Chondrocyte (in vitro differentiated cells): ENCODE data around the gene STK32C. TPM values are rescaled to one million over a fixed set of nuclear protein-coding genes. Genes with fewer than 3 reads are reported as not detected.
A peak's percentile ranks its signal among the peaks of the same experiment; 100 is the strongest.

Experiments
- DNase-seq: peaks from one replicate; pipeline ENCODE4 v3.0.0; 2021; ENCODE audit warnings: mixed read lengths, low spot score
- H3K27ac Mint-ChIP-seq: one replicate; pipeline ENCODE4 v1.8.0; 2021; ENCODE audit warnings: mild to moderate bottlenecking, moderate library complexity, mixed read lengths; ENCODE audit not compliant: unreplicated experiment
- H3K27me3 Mint-ChIP-seq: 2 replicates; pipeline ENCODE4 v1.8.0; 2021; ENCODE audit warnings: low read depth, mixed read lengths
- H3K36me3 Mint-ChIP-seq: 2 replicates; pipeline ENCODE4 v1.8.0; 2021; ENCODE audit warnings: low read depth, mixed read lengths
- H3K4me1 Mint-ChIP-seq: 2 replicates; pipeline ENCODE4 v1.8.0; 2021; ENCODE audit warnings: low read depth, mild to moderate bottlenecking, mixed read lengths
- H3K4me3 Mint-ChIP-seq: one replicate; pipeline ENCODE4 v1.8.0; 2021; ENCODE audit warnings: mild to moderate bottlenecking, moderate library complexity, mixed read lengths; ENCODE audit not compliant: unreplicated experiment
- H3K9me3 Mint-ChIP-seq: 2 replicates; pipeline ENCODE4 v1.8.0; 2021; ENCODE audit warnings: low read depth, mixed read lengths
- total RNA-seq: library from RNA; stranded (reverse); gene quantifications from 3 replicates; pipeline ENCODE4 v1.2.1, GENCODE V29; 2021
- TF ChIP-seq, protein P1 (sequence below): fragments of 200-600 bp; sonication (generic); IDR thresholded peaks from 2 replicates; pipeline ENCODE4 v1.5.0; 2021; ENCODE audit warnings: antibody characterized with exemption, mild to moderate bottlenecking, moderate library complexity

Gene STK32C
- total RNA-seq, 1 donor from 2014 or later, result 17.9 TPM

GRCh38 chr10:132192991-132193665 is 114.6 kb downstream of the STK32C start:
- Mint-ChIP-seq H3K27ac (no peak overlapping the region), H3K27me3 (no peaks in the 10 kb centered on the region), H3K9me3 (no peaks in the 10 kb centered on the region), H3K4me1 (peaks cover 10% of the 10 kb centered on the region), H3K4me3 (no peak overlapping the region), H3K36me3 (peaks cover 13% of the 10 kb centered on the region)
- TF ChIP-seq, protein P1, sequence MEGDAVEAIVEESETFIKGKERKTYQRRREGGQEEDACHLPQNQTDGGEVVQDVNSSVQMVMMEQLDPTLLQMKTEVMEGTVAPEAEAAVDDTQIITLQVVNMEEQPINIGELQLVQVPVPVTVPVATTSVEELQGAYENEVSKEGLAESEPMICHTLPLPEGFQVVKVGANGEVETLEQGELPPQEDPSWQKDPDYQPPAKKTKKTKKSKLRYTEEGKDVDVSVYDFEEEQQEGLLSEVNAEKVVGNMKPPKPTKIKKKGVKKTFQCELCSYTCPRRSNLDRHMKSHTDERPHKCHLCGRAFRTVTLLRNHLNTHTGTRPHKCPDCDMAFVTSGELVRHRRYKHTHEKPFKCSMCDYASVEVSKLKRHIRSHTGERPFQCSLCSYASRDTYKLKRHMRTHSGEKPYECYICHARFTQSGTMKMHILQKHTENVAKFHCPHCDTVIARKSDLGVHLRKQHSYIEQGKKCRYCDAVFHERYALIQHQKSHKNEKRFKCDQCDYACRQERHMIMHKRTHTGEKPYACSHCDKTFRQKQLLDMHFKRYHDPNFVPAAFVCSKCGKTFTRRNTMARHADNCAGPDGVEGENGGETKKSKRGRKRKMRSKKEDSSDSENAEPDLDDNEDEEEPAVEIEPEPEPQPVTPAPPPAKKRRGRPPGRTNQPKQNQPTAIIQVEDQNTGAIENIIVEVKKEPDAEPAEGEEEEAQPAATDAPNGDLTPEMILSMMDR, result no peak
- peak; percentile 77 for DNase-seq

GRCh38 chr10:132192076-132192975 is 115.4 kb downstream of the STK32C start:
- no peak overlapping the region for H3K27ac Mint-ChIP-seq
- peaks cover 14% of the 10 kb centered on the region for H3K4me1 Mint-ChIP-seq
- peaks cover 13% of the 10 kb centered on the region for H3K36me3 Mint-ChIP-seq
- no peak overlapping the region for H3K4me3 Mint-ChIP-seq
- peak; percentile 89 for DNase-seq
- H3K9me3 Mint-ChIP-seq, result no peaks in the 10 kb centered on the region
- TF ChIP-seq, protein P1, result no peak
- H3K27me3 Mint-ChIP-seq, result no peaks in the 10 kb centered on the region

DNA sequence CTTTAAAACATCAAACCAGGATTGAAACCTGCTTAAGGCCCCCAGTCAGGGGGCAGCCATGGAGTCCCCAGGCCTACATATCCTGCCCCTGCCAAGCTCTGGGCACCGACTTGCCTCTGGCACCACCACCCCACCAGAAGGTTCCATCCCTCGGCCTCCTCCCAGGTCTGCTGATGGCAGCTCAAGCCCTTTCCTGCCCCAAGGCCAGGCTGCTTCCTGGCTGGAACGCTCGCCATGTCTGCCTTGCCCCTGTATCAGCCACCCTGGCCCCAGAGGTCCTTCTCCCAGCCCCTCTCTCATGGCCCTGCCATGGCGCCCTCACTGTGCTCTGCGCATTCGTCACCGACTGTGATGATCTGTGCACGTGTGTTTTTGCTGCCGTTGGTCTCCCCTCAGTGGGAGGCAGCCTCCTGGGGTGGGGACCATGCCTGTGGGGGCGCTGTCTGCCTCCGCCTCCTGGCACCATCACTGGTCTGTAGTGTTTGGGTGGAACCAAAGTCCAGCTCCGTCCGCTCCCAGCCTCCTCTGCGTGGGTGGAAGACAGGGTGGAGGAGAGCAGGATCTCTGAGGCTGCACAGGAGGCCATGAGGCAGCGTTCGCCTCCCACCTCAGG is 117.8 kb downstream of the STK32C start:
- Mint-ChIP-seq H3K9me3 (no peaks in the 10 kb centered on the region), H3K4me1 (peaks cover 14% of the 10 kb centered on the region), H3K27ac (no peak overlapping the region), H3K36me3 (peaks cover 13% of the 10 kb centered on the region), H3K27me3 (peaks cover 4% of the 10 kb centered on the region), H3K4me3 (no peak overlapping the region)
- TF ChIP-seq, protein P1, result no peak
- no peak for DNase-seq

DNA sequence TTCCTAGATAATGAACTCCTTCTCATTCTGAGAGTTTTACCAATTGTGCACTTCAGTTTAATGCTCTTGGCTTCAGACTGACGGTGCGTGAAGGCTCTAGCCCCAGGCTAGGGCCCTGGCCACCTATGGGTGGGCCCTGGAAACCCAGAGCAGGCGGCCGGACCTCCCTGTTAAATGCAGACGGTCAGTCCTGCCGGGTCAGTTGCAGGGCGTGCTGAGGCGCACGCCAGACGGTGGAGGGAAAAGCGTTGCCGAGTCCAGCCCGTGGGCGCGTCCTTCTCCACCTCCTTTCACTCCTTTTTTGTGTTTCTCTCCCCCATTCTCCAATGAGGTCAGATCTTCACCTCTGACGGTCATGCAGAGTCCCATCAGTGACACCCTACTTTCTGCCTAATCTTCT is 118.7 kb downstream of the STK32C start:
- Mint-ChIP-seq H3K4me3 (no peak overlapping the region), H3K9me3 (no peaks in the 10 kb centered on the region), H3K27ac (no peak overlapping the region)

More for the DNA sequence above, 118.7 kb downstream of the STK32C start:
- TF ChIP-seq, protein P1, result no peak
- H3K4me1 Mint-ChIP-seq, result peaks cover 17% of the 10 kb centered on the region
- H3K27me3 Mint-ChIP-seq, result peaks cover 9% of the 10 kb centered on the region
- DNase-seq, result no peak
- H3K36me3 Mint-ChIP-seq, result peaks cover 11% of the 10 kb centered on the region
